GM19397 (cell line): ENCODE results near the gene TKTL1.
"Not testable (repeated sequence)": the region's sequence is repeated elsewhere in the genome, so short reads cannot be mapped to it uniquely, and the experiment has no call there.

Source experiments
- ATAC-seq: cut with Tn5 transposase; IDR thresholded peaks from one replicate; pipeline ENCODE4 v1.9.1; 2021; ENCODE audit warnings: mild to moderate bottlenecking, moderate library complexity; ENCODE audit not compliant: unreplicated experiment

The TKTL1 gene

DNA sequence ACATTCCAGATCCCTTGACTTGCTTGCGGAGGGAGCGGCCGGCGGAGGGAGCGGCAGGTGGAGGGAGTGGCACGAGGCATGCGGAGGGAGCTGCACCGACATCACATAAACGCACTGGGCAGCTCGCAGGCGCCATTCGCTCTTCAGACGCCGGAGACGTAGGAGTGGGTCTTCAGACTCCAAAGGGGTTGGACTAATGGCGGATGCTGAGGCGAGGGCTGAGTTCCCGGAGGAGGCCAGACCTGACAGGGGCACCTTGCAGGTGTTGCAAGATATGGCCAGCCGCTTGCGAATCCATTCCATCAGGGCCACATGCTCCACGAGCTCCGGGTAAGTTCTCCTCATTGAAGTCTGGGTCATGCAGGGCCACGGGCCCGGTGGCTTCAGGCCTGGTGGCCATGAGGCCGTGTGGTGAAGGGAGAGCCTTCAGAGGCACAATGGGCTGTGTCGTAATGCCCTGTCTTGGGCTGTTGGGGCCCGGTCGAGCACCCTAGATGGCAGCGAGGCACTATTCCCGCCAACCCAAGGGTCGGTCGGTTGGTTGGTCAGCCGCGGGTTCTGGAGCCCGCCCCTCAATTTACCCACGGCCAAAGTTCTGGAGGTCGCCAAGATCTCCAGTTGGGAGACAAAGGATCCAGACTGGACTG is at the start of gene TKTL1:
TSS of gene TKTL1 (plus strand) at position 132 of the 647 bp plus-strand sequence. CDS start at position 197, 65 bp downstream.
- ATAC-seq, result no peak

- not testable (repeated sequence) for ATAC-seq
These were observed 48.1 kb upstream of the TKTL1 start for GRCh38 chrX:154247377-154248045.

- not testable (repeated sequence) for ATAC-seq
These were observed 47.5 kb upstream of the TKTL1 start for GRCh38 chrX:154248076-154248475.

GRCh38 chrX:154257282-154257681 is 38.3 kb upstream of the TKTL1 start, which contains the start of gene OPN1MW3:
Gene OPN1MW3, plus strand, starts transcription at chrX:154257582. Its CDS starts 38 bp downstream, at chrX:154257620.
- ATAC-seq, result not testable (repeated sequence)

DNA sequence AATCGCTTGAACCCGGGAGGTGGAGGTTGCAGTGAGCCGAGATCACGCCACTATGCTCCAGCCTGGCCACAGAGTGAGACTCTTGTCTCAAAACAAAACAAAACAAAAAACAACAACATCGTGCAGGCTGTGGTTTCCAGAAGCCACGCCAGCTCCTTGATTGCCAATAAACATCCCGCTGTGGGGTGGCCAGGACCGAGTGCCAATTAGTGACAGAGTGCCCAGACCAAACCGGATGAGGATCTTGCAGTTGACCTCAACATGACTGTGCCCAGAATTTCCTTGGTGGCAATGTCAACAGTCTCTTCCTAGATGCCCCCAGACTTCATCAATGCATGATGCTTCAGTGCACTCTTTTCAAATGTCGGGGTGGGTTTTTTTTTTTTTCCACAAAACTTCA is 36.9 kb upstream of the TKTL1 start:
- not testable (repeated sequence) for ATAC-seq

GRCh38 chrX:154263072-154263471 is 32.5 kb upstream of the TKTL1 start:
- not testable (repeated sequence) for ATAC-seq

GRCh38 chrX:154269245-154269644 is 26.4 kb upstream of the TKTL1 start:
- ATAC-seq, result not testable (repeated sequence)

DNA sequence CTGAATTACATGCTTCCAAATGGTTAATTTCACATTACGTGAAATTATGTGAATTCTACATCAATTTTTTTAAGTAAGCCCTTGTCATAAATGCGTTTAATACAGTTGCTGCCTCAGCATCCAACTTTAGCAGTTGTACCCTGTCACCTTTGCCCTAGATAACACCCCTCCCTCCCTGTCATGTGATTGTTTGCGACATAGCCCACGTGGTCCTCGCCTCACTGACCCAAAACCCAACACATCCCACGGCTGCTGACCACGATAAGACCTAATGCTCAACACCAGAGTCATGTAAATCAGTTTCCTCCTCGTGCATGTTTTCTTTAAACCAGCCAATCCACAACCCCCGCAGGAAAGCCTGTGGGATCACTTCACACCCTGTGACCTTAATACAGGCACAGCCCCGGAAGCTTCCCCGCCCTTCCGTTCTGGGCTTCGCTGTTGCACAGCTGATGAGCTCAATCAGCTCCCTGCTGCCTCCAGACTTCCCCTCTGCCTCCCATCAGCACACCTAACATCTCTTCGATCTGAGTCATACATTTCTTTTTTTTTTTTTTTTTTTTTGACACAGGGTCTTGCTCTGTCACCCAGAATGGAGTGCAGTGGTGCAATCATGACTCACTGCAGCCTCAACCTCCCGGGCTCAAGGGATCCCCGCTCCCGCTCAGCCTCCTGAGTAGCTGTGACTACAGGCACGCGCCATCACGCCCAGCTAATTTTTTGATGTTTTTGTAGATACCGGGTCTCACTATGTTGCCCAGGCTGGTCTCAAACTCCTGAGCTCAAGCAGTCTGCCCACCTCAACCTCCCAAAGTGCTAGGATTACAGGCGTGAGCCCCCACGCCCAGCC is 10.9 kb upstream of the TKTL1 start:
- ATAC-seq, result not testable (repeated sequence)

- ATAC-seq, result not testable (repeated sequence)
These were observed 9.2 kb upstream of the TKTL1 start for GRCh38 chrX:154286406-154286805.

- no peak for ATAC-seq
These were observed 612 bp upstream of the TKTL1 start, which contains the start of gene TEX28 for GRCh38 chrX:154294791-154295574. Gene TEX28, minus strand, starts transcription at chrX:154295124. Its CDS starts 3,007 bp downstream, at chrX:154292117.

- no peak for ATAC-seq
These were observed 1.1 kb downstream of the TKTL1 start for GRCh38 chrX:154296731-154297130.

DNA sequence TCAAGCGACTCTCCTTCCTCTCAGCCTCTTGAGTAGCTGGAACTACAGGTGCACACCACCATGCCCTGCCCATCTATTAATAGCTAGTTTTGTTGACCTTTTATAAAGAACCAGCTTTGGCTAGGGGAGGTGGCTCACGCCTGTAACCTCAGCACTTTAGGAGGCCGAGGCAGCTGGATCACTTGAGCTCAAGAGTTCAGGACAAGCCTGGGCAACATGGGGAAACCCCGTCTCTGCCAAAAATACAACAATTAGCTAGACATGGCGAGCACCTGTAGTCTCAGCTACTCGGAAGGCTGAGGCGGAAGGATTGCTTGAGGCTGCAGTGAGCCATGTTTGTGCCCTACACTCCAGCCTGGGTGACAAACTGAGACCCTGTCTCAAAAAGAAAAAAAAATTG is 2.7 kb downstream of the TKTL1 start:
- no peak for ATAC-seq

- no peak for ATAC-seq
These were observed 5.2 kb downstream of the TKTL1 start for GRCh38 chrX:154300816-154301215.

GRCh38 chrX:154302998-154303397 is 7.4 kb downstream of the TKTL1 start:
- not testable (repeated sequence) for ATAC-seq

DNA sequence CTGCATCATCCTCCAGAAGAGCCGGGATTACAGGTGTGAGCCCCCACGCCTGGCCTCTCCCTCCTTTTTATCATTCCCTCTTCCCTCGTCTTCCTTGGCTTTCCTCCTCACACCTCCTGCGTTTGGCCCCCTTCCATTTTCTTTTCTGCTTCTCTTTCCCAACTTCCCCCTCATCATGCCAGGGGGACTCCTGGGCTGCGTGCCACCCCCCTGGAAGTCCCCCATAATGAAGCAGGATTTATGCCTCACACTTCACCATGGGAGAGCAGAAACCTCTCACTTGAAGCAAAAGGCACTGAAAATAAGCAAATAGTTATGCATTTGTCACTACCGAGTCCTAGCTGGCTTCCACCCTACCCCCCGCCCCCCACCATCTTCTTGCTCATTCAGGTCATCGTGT is 7.9 kb downstream of the TKTL1 start:
- ATAC-seq, result no peak

DNA sequence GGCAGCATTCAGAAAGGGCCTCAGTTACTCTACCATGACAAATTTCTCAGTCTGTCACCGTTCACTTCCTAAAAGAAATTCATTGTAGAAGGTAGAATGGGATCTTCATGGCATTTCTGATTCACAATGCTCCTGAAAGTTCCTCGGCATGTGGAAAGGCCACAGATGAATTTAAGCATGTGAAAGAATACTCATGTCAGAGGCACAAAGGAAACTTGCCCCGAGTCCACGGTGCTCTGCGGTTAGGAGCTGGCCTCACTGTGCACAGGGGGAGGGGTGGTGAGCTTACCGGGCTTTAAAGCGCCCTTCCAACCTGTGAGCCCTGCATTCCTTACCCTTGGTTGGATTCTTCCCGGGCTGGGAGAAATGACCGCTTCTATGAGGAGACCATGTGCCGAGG is 9.3 kb downstream of the TKTL1 start:
- ATAC-seq, result no peak

DNA sequence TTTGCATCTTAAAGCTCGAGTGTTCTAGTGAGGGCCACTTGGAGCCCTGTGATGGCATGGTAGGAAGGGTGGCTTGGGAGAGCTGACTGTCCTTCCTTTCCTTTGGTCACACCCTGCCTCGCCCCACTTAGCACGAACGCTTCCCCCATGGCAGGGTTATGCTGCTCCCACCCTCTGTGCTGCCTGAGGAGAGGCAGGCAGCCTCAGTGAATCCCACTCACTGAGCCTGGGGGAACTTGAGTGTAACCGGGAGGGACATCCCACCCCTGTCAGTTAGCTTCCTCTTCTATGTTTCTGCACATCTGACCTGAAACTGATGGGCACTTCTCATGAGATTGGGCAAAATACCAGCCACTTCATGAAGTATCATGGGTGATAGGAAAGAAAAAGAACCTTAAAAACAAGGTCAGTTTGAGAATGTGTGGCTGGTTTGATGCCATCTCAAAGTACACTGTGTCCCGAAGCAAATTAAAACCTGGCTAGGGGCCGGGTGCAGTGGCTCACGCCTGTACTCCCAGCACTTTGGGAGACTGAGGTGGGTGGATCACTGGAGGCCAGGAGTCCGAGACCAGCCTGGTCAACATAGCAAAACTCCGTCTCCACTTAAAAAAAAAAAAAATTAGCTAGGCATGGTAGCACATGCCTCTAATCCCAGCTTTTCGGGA is 10.1 kb downstream of the TKTL1 start:
- no peak for ATAC-seq

DNA sequence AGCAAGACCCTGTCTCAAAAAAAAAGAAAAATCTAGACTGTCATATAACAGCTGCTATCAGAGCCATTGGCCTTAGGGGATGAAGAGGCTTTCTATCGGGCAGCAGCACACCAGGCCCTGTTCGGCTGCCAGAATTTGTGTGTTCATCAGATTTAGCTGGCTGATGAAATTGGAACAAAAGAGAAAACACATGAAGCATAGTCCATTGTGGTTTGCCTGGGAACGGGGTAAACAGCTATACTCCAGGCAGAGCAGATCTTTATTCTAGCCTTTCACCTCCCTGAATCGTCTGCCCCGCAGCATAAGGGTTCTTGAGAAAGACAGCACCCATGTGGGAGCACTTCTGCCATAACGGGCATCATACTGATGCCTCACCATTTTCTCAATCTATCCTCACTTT is 11.6 kb downstream of the TKTL1 start:
- no peak for ATAC-seq

DNA sequence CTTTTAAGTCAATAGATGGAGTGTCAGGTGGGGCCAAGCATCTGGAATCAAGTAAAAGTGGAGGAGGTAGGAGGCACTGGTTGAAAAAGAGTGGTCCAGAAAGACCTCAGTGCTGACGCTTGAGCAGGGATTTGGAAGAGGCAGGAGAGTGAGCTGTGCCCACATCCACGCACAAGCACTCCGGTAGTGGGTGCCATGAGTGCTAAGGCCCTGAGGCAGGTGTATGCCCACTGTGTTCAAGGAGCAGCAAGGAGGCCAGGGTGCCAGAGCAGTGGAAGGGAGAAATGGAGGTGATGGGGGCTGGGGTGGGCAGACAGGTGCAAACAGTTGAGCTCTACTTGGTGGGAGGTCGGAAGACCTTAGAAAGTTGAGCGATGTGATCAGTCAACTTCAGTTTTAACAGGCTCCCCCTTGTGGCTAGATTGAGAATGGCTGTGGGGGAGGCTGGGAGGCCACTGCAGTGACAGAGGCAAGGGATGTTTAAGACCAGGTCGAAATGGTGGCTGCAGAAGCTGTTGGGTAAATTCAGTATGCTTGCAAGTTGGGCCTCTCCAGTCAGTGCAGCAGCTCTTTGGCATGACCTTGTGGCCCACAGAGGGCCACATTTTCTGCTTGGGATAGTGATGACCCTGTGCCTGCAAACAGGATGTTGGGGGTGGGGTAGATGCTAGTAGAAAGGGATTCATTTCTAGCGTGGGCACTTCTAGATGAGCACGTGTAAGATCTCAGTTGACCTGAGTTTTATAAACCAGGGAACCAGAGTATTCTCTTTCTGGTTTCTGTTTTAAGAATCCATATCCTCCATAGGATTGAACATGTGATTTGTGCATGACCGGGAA is 12.7 kb downstream of the TKTL1 start:
- ATAC-seq, result no peak
